HepG2 (cell line): ENCODE measurements around the gene PTGES3. TPM values are rescaled to one million over a fixed set of nuclear protein-coding genes. Genes with fewer than 3 reads are reported as not detected.
A peak's percentile ranks its signal among the peaks of the same experiment; 100 is the strongest.

Experiments
- AGO1 ChIP-seq: fragments of 200-400 bp; formaldehyde crosslinking; IDR thresholded peaks from 2 replicates; pipeline ENCODE4 v1.6.1; 2017; ENCODE audit warnings: mild to moderate bottlenecking, low read depth, low read length, moderate library complexity; ENCODE audit not compliant: poor library complexity, severe bottlenecking
- CBX1 ChIP-seq: IDR thresholded peaks from one replicate; pipeline ENCODE4 v1.6.1; 2016; ENCODE audit warnings: antibody characterized with exemption, low read depth
- EP300 ChIP-seq, 3 experiments: sonication (generic) in 1 of 3; formaldehyde crosslinking in 1 of 3; IDR thresholded peaks; 2 replicates each; pipeline versions ENCODE4 v1.5.1 to v1.6.1; 2011 to 2020; ENCODE audit warnings: low read depth in 2 of 3, low read length in 2 of 3, borderline replicate concordance in 1 of 3, improper control_type of control experiment in 1 of 3, mild to moderate bottlenecking in 1 of 3, missing genetic modification reagents in 1 of 3, moderate library complexity in 1 of 3
- GMEB1 ChIP-seq: sonication (generic); formaldehyde crosslinking; IDR thresholded peaks from 2 replicates; pipeline ENCODE4 v1.5.1; 2020; ENCODE audit warnings: missing genetic modification reagents, mild to moderate bottlenecking, borderline replicate concordance
- GMEB2 ChIP-seq: IDR thresholded peaks from 2 replicates; pipeline ENCODE4 v1.6.1; 2016; ENCODE audit warnings: missing biosample characterization, missing genetic modification reagents, low read depth
- JUNB ChIP-seq: sonication (generic); formaldehyde crosslinking; IDR thresholded peaks from 2 replicates; pipeline ENCODE4 v1.8.0; 2022; ENCODE audit warnings: missing genetic modification reagents, mild to moderate bottlenecking, borderline replicate concordance
- MAF1 ChIP-seq: sonication (generic); formaldehyde crosslinking; IDR thresholded peaks from 2 replicates; pipeline ENCODE4 v1.5.0; 2020; ENCODE audit warnings: missing genetic modification reagents, borderline replicate concordance
- PHF20 ChIP-seq: sonication (generic); formaldehyde crosslinking; IDR thresholded peaks from 2 replicates; pipeline ENCODE4 v1.5.0; 2020; ENCODE audit warnings: mild to moderate bottlenecking, missing genetic modification reagents
- RAD21 ChIP-seq: fragments of 450-650 bp; formaldehyde crosslinking; IDR thresholded peaks from 2 replicates; pipeline ENCODE4 v1.5.0; 2020; ENCODE audit warnings: mild to moderate bottlenecking
- RBM22 ChIP-seq: fragments of 200-400 bp; formaldehyde crosslinking; optimal IDR thresholded peaks from 2 replicates; pipeline ENCODE3; 2017; ENCODE audit warnings: mild to moderate bottlenecking, low read length, moderate library complexity
- YEATS2 ChIP-seq: sonication (generic); formaldehyde crosslinking; IDR thresholded peaks from 2 replicates; pipeline ENCODE4 v1.4.0; 2020; ENCODE audit warnings: missing genetic modification reagents, borderline replicate concordance
- ZBTB26 ChIP-seq: IDR thresholded peaks from 2 replicates; pipeline ENCODE4 v1.6.1; 2016; ENCODE audit warnings: missing compliant biosample characterization, missing genetic modification reagents, borderline replicate concordance
- ZBTB34 ChIP-seq: sonication (generic); formaldehyde crosslinking; IDR thresholded peaks from 2 replicates; pipeline ENCODE4 v1.8.0; 2022; ENCODE audit warnings: mild to moderate bottlenecking, missing genetic modification reagents
- ZFP82 ChIP-seq: sonication (generic); formaldehyde crosslinking; IDR thresholded peaks from 2 replicates; pipeline ENCODE4 v1.5.1; 2020; ENCODE audit warnings: mild to moderate bottlenecking, missing genetic modification reagents, borderline replicate concordance
- ZNF101 ChIP-seq: sonication (generic); formaldehyde crosslinking; IDR thresholded peaks from 2 replicates; pipeline ENCODE4 v1.4.0; 2020; ENCODE audit warnings: mild to moderate bottlenecking, low read depth, missing genetic modification reagents, borderline replicate concordance
- ZNF20 ChIP-seq: sonication (generic); formaldehyde crosslinking; IDR thresholded peaks from 2 replicates; pipeline ENCODE4 v1.4.0; 2020; ENCODE audit warnings: mild to moderate bottlenecking, moderate library complexity, missing genetic modification reagents
- ZNF224 ChIP-seq: sonication (generic); formaldehyde crosslinking; IDR thresholded peaks from 2 replicates; pipeline ENCODE4 v1.5.0; 2020; ENCODE audit warnings: mild to moderate bottlenecking, missing genetic modification reagents
- ZNF331 ChIP-seq: sonication (generic); formaldehyde crosslinking; IDR thresholded peaks from 2 replicates; pipeline ENCODE4 v1.4.0; 2020; ENCODE audit warnings: missing genetic modification reagents
- ZNF432 ChIP-seq: sonication (generic); formaldehyde crosslinking; IDR thresholded peaks from 2 replicates; pipeline ENCODE4 v1.5.0; 2020; ENCODE audit warnings: missing genetic modification reagents, mild to moderate bottlenecking, borderline replicate concordance
- ZNF605 ChIP-seq: sonication (generic); formaldehyde crosslinking; IDR thresholded peaks from 2 replicates; pipeline ENCODE4 v1.8.0; 2022; ENCODE audit warnings: mild to moderate bottlenecking, missing genetic modification reagents
- ZNF740 ChIP-seq: sonication (generic); formaldehyde crosslinking; IDR thresholded peaks from 2 replicates; pipeline ENCODE4 v1.4.0; 2020; ENCODE audit warnings: missing genetic modification reagents
- ZNF83 ChIP-seq: sonication (generic); formaldehyde crosslinking; IDR thresholded peaks from 2 replicates; pipeline ENCODE4 v1.4.0; 2020; ENCODE audit warnings: missing genetic modification reagents, mild to moderate bottlenecking, borderline replicate concordance
- polyA plus RNA-seq, 8 experiments: library from polyadenylated mRNA; depleted of rRNA in 3 of 8; stranded (reverse) in 7 of 8; unstranded in 1 of 8; fragments of >200 nt; fragmentation: Illumina TruSeq in 4 of 8; extraction: Trizol in 4 of 8; gene quantifications; 2 replicates each; pipeline versions ENCODE4 v1.2.1 to v1.2.3, GENCODE V29; 2011 to 2016; ENCODE audit warnings: low read depth in 4 of 8, missing spikeins in 1 of 8, mixed read lengths in 1 of 8; ENCODE audit not compliant: insufficient read depth in 1 of 8
- total RNA-seq, 5 experiments: library from RNA; depleted of rRNA; stranded (reverse); fragments of >200 nt; fragmentation: Illumina TruSeq; extraction: Trizol; gene quantifications; 2 replicates each; pipeline ENCODE4 v1.2.3, GENCODE V29; 2016; ENCODE audit warnings: low read depth in 1 of 5

PTGES3 gene
- total and polyA plus RNA-seq, 2 of the 13 experiments (the other 11 are each of a cell fraction or from before 2014, with no cell fraction given) = 54.4 to 159 TPM

- peak; percentile 37; the same call in 1 of the 2 replicates for TF ChIP-seq ZNF740 (CRISPR knock-in tag)
- no peak for TF ChIP-seq JUNB
- TF ChIP-seq MAF1 (CRISPR knock-in tag) = peak; percentile 39; the same call in 1 of the 2 replicates
- peak; percentile 93 for TF ChIP-seq PHF20 (CRISPR knock-in tag)
- peak; percentile 11; the same call in 1 of the 2 replicates for TF ChIP-seq ZNF83 (CRISPR knock-in tag)
- TF ChIP-seq EP300 (IDR thresholded peaks at IDR 0.05; ENCODE audit: low read depth in 2 of 2, low read length in 2 of 2) = peak in 1 of 2 experiments; percentile 41; a peak in 1 of 4 replicates
- TF ChIP-seq EP300 (CRISPR knock-in tag; IDR thresholded peaks at IDR 0.05; ENCODE audit: borderline replicate concordance) = no peak; the same call in 1 of the 2 replicates
- TF ChIP-seq ZBTB34 = 0 out of 2 replicates have a peak, but pooled peaks have one; percentile 55
- TF ChIP-seq YEATS2 (CRISPR knock-in tag) = peak; percentile 99
- peak; percentile 78; the same call in 1 of the 2 replicates for TF ChIP-seq ZNF101
- peak; percentile 9; the same call in 1 of the 2 replicates for TF ChIP-seq ZNF224 (CRISPR knock-in tag)
- no peak for TF ChIP-seq ZNF20 (CRISPR knock-in tag)
- peak; percentile 81 for TF ChIP-seq ZNF331 (CRISPR knock-in tag)
- TF ChIP-seq RBM22 = no peak
- peak; percentile 81; the same call in 1 of the 2 replicates for TF ChIP-seq ZFP82
- TF ChIP-seq ZNF605 = peak; percentile 88
- TF ChIP-seq ZBTB26 (CRISPR knock-in tag) = peak; percentile 77; the same call in 1 of the 2 replicates
- TF ChIP-seq GMEB1 (CRISPR knock-in tag) = peak; percentile 96
- TF ChIP-seq RAD21 (CRISPR knock-in tag) = no peak; the same call in 1 of the 2 replicates
- peak; percentile 72 for TF ChIP-seq AGO1
- peak; percentile 36 for TF ChIP-seq CBX1
- TF ChIP-seq ZNF432 = no peak
- TF ChIP-seq GMEB2 (CRISPR knock-in tag) = peak; percentile 90
Observed at GRCh38 chr12:56724972-56725722, 37.1 kb upstream of the PTGES3 start, which contains the start of gene NACA (continued).
